ENCODE results near the gene OR2T34. TPM values are rescaled to one million over a fixed set of nuclear protein-coding genes. Genes with fewer than 3 reads are reported as not detected.

The OR2T34 gene
- total and polyA plus RNA-seq, 2 of the 4 experiments (the other 2 are of a cell fraction): not detected

- Histone ChIP-seq H2AK5ac (ENCODE audit: low read depth, low read length) (no peak overlapping the region), H3K18ac (ENCODE audit: low read depth, low read length) (no peak overlapping the region), H3K23ac (ENCODE audit: low read depth, low read length) (no peak overlapping the region), H4K5ac (ENCODE audit: low read depth, low read length) (no peak overlapping the region), H2AK9ac (replicated peaks; ENCODE audit: low read depth, low read length, poor library complexity) (no peak overlapping the region), H3K56ac (ENCODE audit: extremely low read depth, insufficient read depth, low read length) (no peak overlapping the region), H3K4me1 (ENCODE audit: control insufficient read depth, insufficient read depth, low read length) (no peaks in the 10 kb centered on the region), H3K14ac (replicated peaks; ENCODE audit: low read depth, low read length) (no peak overlapping the region), H2BK5ac (ENCODE audit: low read depth, low read length, poor library complexity, severe bottlenecking) (no peak overlapping the region), H3K36me3 (ENCODE audit: control insufficient read depth, insufficient read depth, low read length) (no peaks in the 10 kb centered on the region), H2AFZ (replicated peaks; ENCODE audit: low read length, poor library complexity) (no peak overlapping the region), H3K79me1 (ENCODE audit: low read depth in 1 of 2, low read length in 2 of 2) (no peaks in the 10 kb centered on the region), H3K4ac (ENCODE audit: low read depth, low read length) (no peak overlapping the region), H3K27me3 (ENCODE audit: control insufficient read depth, insufficient read depth, low read length) (no peaks in the 10 kb centered on the region), H3K9ac (ENCODE audit: low read depth, low read length) (no peak overlapping the region), H4K8ac (ENCODE audit: low read depth in 2 of 2, low read length in 2 of 2) (no peak overlapping the region), H3K4me2 (ENCODE audit: low read depth, low read length) (no peak overlapping the region), H4K20me1 (ENCODE audit: insufficient read depth, low read length) (no peaks in the 10 kb centered on the region), H3K9me1 (ENCODE audit: insufficient read depth, low read length) (no peaks in the 10 kb centered on the region), H3K4me3 (ENCODE audit: insufficient read depth, low read depth, low read length) (no peak overlapping the region), H3K27ac (ENCODE audit: insufficient read depth, low read length) (no peak overlapping the region), H2BK120ac (ENCODE audit: low read depth, low read length) (no peak overlapping the region), H4K91ac (ENCODE audit: insufficient read depth, low read depth, low read length) (no peak overlapping the region), H2BK20ac (ENCODE audit: low read depth, low read length) (no peak overlapping the region), H3K9me3 (ENCODE audit: control insufficient read depth, insufficient read depth, low read length) (peaks cover 3% of the 10 kb centered on the region; the same call in 1 of the 2 replicates), H2BK15ac (ENCODE audit: low read depth, low read length) (no peak overlapping the region)
- ChIA-PET CTCF (no interaction called here), POLR2A (ENCODE audit: unreplicated experiment) (no interaction called here)
- no TSS peak for BruUV-seq (replicated peaks)
- in situ Hi-C loops (cut with MboI; ENCODE audit: low sequenced_read_pairs) (no loop called here), intact Hi-C loops (cut with micrococcal nuclease) (no loop called here), dilution Hi-C loops (cut with HindIII; ENCODE audit: low sequenced_read_pairs, unreplicated experiment) (no loop called here)
- no peak for DNase-seq
- no peak for TF ChIP-seq POLR2A (IDR thresholded peaks at IDR 0.05; ENCODE audit: low read depth, low read length)
- no peak for TF ChIP-seq USF2 (IDR thresholded peaks at IDR 0.05; ENCODE audit: low read depth, low read length)
- WGBS, 2 experiments (ENCODE audit: extremely low coverage in 2 of 2, insufficient read length in 1 of 2): no CpG with 5 or more reads among the region's 2 CpGs
- ATAC-seq (ENCODE audit: low read depth): no peak
These were observed 22.1 kb upstream of the OR2T34 start for GRCh38 chr1:248596615-248597014.
